NOMO-1 treated with dmso at 0.1 percent for 144 hours (cell line): ENCODE data around the gene STS.
"Not testable (repeated sequence)": the region's sequence is repeated elsewhere in the genome, so short reads cannot be mapped to it uniquely, and the experiment has no call there.

Source experiments
- DNase-seq: peaks from one replicate; lab custom pipeline; 2025; ENCODE audit not compliant: unreplicated experiment; lab: John Stamatoyannopoulos, UW

The STS gene

GRCh38 chrX:7178859-7179258, 31.3 kb downstream of the STS start:
- DNase-seq, result not testable (repeated sequence)

DNA sequence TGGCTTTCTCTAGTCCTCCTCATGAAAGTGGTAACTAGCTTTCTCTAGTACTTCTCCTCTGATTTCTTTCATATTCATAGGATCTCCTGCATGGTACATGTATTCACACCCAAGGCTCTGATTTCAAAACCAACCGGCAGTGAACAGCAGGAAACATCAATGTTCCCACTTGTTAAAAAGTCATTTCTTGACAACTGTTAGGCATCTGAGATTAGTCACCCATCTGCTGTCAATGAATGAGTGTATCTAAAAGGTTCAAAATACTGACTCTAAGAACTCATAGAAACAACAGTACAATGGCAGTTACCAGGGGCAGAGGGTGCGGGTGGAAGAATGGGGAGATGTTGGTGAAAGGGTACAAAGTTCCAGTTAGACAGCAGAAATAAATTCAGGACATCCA, 31.9 kb downstream of the STS start:
- no peak for DNase-seq

- DNase-seq, result no peak
Measured at GRCh38 chrX:7184816-7185215, 37.3 kb downstream of the STS start.

DNA sequence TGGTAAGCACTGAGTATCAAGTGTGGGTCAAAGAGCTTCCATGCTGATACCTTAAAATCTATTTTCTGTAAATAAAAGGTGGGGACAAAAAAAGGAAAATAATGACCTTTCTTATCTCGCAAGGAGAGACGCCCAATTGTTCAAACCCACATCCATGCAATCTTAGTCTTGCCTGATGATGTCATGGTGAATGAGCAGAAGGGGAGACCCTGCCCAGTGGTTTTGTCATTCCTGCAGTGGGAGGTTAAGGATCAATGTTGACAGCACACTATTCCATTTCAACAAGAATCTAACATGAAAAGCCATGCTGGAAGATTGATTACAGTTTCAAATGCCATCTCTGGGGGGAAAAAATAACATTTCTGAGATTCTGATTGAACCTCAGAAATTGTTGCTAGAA, 41.2 kb downstream of the STS start:
- DNase-seq, result no peak

DNA sequence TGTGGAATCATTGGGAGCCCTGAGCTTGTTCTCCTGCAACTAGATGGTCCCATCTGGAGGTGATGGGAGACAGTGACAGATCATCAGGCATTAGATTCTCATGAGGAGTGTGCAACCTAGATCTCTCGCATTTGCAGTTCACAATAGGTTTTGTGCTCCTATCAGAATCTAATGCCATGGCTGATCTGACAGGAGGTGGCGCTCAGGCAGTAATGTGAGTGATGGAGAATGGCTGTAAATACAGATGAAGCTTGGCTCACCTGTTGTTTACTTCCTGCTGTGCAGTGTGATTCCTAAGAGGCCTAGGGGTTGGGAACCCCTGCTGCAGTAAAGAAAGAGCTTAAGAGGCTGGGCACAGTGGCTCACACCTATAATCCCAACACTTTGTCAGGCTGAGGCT, 42.6 kb downstream of the STS start:
- no peak for DNase-seq

DNA sequence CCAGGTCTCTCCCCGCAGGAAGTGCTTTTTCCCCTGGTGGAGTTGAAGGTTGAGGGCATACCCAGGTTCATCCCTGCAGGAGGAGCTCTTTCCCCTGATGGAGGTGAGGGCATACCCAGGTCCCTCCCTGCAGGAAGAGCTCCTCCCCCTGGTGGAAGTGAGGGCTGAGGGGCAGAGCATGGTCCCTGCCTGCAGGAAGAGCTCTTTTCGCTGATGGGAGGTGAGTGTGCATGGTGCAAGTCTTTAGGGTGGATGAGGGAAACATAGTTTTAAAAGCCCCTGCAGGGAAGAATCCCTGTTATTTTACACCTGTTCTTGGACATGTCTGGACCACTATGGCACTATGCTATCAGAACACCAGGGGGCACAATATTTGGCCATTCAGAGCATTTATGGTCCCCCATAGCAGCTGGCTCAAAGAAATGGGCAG, 44.2 kb downstream of the STS start:
- DNase-seq, result no peak

- DNase-seq, result no peak
Measured at GRCh38 chrX:7192871-7193270, 45.4 kb downstream of the STS start.

DNA sequence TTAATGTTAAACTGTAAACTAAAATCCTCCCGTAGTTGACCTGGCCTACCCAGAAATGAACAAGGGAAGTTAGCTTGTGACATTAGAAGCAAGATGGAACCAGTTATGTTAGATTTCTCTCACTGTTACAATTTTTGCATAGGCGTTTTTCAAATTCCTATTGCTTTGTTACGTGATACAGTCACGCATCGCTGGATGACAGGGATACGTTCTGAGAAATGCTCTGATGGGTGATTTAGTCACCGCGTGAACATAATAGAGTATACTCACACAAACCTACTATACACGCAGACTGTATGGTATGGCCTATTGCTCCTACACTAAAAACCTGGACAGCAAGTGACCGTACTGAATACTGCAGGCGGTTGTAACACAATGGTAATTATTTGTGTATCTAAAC, 47.1 kb downstream of the STS start:
- no peak for DNase-seq
